ENCODE measurements around the gene NUAK2.

The NUAK2 gene

DNA sequence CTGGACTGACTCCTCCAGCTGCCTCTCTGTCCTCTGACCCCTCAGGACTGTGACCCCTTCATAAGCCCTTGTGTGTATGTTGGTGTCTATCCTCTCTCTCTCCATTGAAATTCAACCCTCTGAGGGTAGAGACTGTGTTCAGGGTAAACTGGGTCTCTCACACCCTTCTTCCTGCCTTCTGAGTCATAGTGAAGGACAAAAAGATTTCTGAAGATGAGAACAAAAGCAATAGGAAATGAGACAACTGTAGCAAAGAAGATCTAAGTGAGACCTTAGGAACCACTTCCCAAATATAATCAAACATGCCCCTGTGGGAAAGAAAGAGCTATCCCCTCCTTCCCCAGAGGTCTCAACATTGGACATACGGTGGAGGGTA is 16.9 kb downstream of the NUAK2 start:
- no peak for DNase-seq (ENCODE audit: extremely low read depth, low read depth)
- no peak for TF ChIP-seq CTCF (IDR thresholded peaks at IDR 0.05; ENCODE audit: low read depth, low read length, missing control alignments)
- H3K4me3 ChIP-seq (replicated peaks; ENCODE audit: low read depth, low read length): no peak overlapping the region

DNA sequence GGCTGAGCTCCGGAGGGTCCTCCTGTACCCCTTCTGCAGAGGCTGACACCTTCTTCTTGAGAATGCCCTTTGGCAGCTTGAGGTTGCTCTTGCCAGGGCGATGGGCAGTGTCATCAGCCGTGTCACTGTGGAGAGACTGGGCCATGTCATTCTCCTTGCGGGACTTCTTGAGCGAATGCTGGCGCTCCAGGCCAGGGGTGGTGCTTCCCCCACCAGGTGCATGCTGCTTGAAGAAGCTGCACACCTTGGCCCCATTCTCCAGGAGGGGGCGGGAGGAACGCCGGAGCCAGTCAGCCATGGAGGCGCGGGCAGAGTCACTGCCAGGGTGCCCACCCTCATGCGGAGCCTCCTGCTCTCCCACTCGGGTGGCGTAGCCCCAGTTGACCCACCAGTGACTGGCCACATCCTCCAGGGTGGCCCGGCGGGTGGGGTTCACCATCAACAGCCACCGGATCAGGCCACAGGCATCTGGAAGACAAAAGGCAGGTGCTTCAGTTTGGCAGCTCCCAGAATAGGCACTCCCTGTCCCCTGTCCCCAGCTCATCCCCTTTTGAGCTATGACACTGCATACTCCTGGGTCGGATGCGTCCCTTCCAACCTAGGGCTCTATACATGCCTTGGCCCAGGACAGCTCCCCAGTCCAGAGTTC is 17.4 kb downstream of the NUAK2 start:
- TF ChIP-seq CTCF (IDR thresholded peaks at IDR 0.05; ENCODE audit: low read depth, low read length, missing control alignments): no peak
- H3K4me3 ChIP-seq (replicated peaks; ENCODE audit: low read depth, low read length): no peak overlapping the region
- DNase-seq (ENCODE audit: extremely low read depth, low read depth): no peak

DNA sequence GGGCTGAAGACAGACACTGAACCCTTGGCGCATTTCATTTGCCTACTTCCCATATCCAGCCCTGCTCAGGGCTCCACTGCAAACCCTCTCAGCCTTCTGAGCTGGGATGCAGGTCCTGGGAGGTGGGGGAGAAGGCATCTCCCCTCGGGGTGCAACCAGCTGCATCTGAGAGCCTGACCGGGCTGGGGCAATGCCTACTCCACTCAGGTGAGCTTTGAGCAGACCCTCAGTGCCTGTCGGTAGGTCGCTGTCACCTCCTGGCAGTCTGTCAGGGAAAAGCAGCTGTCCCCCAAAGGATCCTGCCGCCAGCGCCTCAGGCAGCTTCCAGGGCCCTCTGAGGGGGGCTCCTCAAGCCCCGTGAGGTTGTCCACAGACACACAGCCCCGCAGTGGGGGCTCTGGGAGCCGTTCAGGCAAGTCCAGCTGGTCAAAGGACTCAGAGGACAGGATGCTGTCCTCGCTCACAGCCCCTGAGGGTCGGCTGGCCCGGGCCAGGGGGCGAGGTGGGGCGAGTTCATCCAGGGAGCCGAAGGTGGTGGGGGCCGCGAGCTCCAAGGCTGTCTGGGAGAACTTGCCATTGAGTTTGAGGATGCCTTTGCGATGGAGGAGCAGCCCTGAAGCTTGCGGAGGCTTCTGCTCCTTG is 18.2 kb downstream of the NUAK2 start:
- no peak for TF ChIP-seq CTCF (IDR thresholded peaks at IDR 0.05; ENCODE audit: low read depth, low read length, missing control alignments)
- H3K4me3 ChIP-seq (replicated peaks; ENCODE audit: low read depth, low read length): no peak overlapping the region
- DNase-seq (ENCODE audit: extremely low read depth, low read depth): no peak

- no peak for DNase-seq (ENCODE audit: extremely low read depth, low read depth)
- TF ChIP-seq CTCF (IDR thresholded peaks at IDR 0.05; ENCODE audit: low read depth, low read length, missing control alignments): no peak
These were observed 19.5 kb downstream of the NUAK2 start for GRCh38 chr1:205301842-205302588.

DNA sequence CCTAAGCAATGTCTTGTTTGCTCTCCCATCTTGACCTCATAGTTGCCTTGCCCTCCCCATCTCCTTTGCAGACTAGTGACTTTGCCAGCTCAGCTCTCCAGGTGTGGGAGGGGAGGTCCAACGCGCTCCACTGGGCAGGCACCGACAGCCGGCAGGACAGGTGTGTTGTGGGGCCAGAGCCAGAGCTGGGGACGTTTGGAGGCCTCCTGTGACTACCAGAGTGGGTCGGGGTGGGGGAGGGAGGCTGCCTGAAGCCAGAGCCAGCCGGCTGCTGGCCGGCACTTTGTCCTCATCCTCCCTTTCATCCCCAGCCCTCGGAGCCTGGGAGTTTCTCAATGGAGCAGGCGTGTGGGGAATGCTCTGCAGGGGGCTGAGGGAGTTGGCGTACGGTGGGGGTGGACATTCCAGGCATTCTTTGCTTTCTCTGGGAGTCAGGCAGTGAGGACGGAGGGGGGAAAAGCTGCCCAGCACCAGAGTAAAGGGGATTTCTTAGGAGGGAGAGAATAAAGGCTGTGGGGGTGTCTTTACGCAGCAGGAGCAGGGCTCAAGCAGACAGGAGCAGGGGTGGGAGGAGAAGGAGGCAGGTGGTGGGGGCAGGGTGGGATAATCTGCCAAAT is 20.2 kb downstream of the NUAK2 start:
- H3K4me3 ChIP-seq (replicated peaks; ENCODE audit: low read depth, low read length): no peak overlapping the region
- TF ChIP-seq CTCF (IDR thresholded peaks at IDR 0.05; ENCODE audit: low read depth, low read length, missing control alignments): no peak
- DNase-seq (ENCODE audit: extremely low read depth, low read depth): peak; percentile 73

More at GRCh38 chr1:205301842-205302588, 19.5 kb downstream of the NUAK2 start:
- no peak overlapping the region for H3K4me3 ChIP-seq (replicated peaks; ENCODE audit: low read depth, low read length)

- H3K4me3 ChIP-seq (replicated peaks; ENCODE audit: low read depth, low read length): no peak overlapping the region
- no peak for DNase-seq (ENCODE audit: extremely low read depth, low read depth)
- TF ChIP-seq CTCF (IDR thresholded peaks at IDR 0.05; ENCODE audit: low read depth, low read length, missing control alignments): no peak
These were observed 21.4 kb downstream of the NUAK2 start for GRCh38 chr1:205300149-205300548.

All from HFF-Myc (cell line).